ENCODE data around the gene AMOTL1. TPM values are rescaled to one million over a fixed set of nuclear protein-coding genes. Genes with fewer than 3 reads are reported as not detected.
"Not testable (repeated sequence)": the region's sequence is repeated elsewhere in the genome, so short reads cannot be mapped to it uniquely, and the experiment has no call there.

AMOTL1 gene
- polyA plus RNA-seq, 4 donors = 38.4 to 52.1 (median 47.5) TPM

DNA sequence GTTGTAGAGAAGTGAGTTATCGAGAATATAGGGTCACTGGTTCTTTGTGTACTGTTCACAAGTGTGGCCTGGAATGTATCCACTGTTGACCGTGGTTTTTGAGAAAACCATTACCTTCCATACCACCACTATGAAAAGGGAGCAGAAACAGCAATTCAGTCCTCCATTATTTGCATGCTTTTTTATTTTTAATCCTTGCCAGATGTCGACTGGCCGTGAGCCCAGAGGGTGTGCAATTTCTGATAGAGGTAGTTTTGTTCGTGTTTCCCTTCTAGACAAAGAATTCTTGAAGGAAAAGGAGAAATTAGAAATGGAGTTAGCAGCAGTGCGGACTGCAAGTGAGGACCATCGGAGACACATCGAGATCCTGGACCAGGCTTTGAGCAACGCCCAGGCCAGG is 81.7 kb downstream of the AMOTL1 start:
- DNase-seq (ENCODE audit: low read depth in 4 of 4, low spot score in 3 of 4) = no peak

DNA sequence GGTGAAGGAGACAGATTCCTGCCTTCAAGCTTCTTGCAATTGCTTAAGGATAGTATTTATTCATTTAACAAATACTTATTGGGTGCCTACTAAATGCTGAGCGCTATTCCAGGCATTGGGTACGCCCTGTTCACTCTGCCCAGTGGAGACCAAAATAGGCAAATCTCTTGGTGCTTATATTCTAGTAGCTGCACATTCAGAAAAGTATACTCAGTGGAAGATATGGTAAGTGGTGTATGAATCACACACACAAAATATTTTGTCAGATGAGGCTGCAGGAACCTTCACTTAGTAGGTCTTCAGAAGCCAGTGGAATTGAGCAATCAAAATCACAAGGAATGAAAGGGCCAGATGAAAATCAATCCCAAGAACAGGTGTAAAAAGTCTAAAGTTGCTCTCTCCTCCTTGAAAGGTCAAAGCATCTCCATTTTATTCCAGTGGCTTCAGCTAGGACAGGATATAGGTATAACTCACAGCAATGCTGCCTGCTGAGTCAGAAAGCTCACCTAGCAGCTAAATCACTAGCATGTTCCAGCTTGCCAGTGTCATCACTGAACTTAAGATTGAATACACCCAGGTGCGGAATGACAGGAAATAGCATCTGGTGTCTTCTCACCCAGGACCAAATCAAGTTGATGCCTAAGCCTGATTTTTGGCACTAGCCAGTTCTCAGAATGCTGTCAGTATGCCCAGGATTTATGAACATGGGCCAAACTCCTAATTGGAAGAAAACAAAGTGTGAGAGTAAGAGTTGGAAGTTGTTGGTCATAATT is 83.9 kb downstream of the AMOTL1 start:
- no peak for DNase-seq (ENCODE audit: low read depth in 4 of 4, low spot score in 3 of 4)

DNA sequence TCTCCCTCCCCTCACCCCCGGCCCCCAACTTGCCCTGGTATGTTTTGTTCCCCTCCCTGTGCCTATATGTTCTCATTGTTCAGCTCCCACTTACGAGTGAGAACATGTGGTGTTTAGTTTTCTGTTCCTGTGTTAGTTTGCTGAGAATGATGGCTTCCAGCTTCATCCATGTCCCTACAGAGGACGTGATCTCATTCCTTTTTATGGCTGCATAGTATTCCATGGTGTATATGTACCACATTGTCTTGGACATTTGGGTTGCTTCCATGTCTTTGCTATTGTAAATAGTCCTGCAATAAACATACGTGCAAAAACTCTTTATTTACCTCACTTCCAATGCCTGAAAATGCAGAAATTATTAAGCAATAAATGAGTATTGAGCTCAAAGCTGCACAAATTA is 85.1 kb downstream of the AMOTL1 start:
- DNase-seq (ENCODE audit: low read depth in 4 of 4, low spot score in 3 of 4) = not testable (repeated sequence)

DNA sequence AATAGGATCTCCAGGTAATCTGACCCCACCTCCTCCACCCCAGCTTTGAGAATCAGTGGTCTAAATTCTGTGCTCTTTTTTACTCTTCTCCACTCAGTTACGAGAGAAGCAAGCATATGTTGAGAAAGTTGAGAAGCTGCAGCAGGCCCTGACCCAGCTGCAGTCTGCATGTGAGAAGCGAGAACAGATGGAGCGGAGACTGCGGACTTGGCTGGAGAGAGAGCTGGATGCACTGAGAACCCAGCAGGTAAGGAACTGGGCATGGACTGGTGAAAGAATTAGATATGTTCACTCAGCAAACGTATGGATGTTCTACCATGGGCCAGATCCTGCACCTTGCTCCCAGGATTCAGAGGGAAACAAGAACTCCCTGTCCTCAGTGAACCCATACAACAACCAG is 85.7 kb downstream of the AMOTL1 start:
- DNase-seq (ENCODE audit: low read depth in 4 of 4, low spot score in 3 of 4) = no peak

DNA sequence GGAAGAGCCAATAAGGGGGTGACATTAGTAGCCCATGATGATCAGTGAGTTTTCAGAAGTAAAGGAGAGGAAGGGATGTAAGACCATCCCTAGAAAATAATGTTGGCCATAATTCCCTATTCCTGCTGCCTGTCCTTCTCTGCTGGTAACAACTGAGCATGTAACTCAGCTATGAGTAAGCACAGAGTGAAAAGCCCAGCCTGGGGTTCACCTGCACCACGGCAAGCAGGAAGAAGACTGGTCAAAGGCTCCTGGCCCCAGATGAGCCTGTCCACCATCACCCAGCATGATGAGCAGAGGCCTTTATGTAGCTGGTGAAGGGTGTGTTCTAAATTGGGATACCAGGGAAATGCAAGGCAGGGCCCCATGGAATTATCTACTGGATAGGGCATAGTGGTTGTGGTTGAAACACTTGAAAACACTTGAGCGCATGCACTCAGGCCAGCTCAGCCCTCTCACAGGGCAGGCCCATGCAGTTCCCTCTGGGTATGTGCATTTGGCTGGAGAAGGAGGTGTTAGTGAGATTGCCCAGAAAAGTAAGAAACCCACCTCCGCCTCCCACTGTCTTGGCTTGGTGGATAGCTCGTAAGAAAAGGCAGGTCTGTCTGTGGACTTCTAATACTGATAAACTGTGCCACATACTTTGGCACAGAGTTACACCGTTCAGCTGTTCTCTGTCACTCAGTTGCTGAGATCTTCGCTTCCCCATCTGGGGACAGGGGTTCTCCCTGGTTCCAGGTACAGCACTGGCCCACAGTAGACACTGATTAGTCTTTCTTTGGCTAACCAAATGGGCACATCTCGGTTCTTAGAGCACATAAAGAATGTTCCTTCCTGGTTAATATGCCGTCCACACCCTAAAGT is 86.8 kb downstream of the AMOTL1 start:
- no peak for DNase-seq (ENCODE audit: low read depth in 4 of 4, low spot score in 3 of 4)

DNA sequence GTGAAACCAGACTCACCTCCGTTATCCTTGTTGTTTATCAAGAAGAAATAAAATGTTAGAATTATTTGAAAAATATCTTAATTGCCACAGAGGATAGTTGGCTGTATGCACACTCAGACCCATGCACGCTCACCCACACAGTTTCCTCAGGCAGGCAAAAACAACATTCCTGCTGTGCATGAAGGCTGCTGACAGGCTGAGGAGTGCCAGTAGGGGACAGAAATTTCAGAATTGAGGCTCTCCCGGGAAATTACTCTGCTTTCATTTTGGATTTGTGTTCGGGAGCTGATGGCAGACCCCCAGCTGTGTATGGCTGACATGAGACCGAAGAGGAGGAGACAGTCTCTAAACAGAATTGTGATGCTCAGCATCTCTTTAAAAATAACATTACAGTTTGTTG is 87.5 kb downstream of the AMOTL1 start:
- DNase-seq (ENCODE audit: low read depth in 4 of 4, low spot score in 3 of 4) = no peak

DNA sequence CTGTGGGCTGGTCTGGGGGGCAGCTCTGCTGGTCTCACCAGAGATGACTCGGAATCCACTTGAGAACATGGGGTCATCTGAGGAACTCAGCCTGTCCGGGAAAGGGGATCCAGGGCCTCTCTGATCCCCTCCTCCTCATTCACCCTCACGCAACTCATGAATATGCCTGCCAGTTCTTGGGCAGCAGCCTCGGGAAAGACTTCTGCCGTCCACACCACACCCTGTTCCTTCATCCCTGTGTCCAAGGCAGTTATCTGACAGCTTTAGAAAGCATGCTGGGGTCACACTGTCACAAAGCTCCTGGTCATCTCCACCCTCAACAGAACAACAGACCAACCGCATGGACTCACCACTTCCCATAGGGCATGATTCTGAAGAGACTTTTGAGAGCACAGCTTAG is 88.3 kb downstream of the AMOTL1 start:
- DNase-seq (ENCODE audit: low read depth in 4 of 4, low spot score in 3 of 4) = no peak

DNA sequence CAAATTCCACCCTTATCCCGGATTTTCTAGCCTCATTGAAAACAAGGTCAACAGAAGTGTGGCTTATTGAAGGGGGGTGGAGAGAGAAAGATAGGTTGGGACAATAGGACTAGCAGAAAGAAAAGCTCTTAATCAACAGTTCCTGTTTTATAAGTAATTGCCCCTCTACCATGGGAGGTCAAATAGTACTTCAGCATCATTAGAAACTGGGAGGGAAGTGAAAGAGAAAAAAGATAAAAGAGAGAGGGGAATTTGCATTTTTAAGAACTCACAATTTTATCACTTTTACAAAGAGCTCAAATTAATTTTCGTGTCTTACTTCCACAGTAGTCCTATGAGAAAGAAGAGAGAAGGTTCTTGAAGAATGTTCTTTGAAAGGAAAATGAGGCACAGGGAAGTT is 89.2 kb downstream of the AMOTL1 start:
- no peak for DNase-seq (ENCODE audit: low read depth in 4 of 4, low spot score in 3 of 4)

DNA sequence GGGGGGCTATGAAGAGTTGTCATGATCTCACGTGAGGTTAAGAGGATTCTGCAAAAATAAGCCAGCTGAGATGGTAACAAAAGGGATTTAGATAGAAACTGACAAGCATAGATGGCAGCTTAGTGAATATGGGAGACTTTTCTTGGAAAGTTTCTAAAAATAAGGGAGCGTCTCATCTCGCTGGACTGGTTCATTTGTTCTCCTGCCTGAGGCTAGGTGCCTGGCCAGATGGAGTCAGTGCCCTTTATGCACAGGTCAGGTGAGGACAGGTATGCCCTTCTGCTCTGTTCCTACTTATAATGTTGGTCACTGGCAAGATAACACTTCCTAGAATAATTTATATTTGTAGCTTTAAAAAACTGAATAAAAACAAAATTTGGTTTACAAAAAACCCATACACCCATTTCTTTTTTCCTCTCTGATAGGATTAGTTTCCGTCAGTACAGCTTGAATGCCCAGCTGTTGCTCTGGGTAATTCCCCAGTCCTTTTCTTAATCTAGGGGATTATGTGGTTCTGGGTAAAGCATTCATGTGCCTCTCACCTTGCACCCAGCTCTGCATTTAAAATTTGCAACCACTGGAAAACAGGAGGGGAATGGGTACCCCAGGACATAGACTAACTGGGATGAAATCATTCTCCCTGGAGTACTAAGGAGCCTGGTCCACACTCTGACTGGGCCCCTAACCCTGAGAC is 90.0 kb downstream of the AMOTL1 start:
- DNase-seq (ENCODE audit: low read depth in 4 of 4, low spot score in 3 of 4) = no peak

DNA sequence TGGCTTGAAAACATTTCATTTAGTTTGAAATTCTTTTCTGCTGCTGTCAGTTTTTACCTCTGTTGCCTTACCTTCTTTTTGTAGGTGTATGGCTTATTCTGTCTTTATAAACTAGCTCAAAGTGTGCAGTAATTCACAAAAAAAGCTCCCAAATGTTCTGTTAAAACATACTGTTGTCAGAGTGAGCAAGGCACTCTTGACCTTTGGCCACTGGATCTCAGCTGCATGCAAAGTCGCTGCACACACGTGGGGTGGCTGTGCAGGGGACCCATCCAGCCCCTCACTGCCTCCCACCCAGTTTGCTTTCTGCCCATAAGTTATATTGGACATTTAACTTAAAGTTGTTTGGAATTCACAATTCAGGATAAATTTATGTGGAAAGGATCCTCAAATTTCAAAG is 92.2 kb downstream of the AMOTL1 start:
- no peak for DNase-seq (ENCODE audit: low read depth in 4 of 4, low spot score in 3 of 4)

DNA sequence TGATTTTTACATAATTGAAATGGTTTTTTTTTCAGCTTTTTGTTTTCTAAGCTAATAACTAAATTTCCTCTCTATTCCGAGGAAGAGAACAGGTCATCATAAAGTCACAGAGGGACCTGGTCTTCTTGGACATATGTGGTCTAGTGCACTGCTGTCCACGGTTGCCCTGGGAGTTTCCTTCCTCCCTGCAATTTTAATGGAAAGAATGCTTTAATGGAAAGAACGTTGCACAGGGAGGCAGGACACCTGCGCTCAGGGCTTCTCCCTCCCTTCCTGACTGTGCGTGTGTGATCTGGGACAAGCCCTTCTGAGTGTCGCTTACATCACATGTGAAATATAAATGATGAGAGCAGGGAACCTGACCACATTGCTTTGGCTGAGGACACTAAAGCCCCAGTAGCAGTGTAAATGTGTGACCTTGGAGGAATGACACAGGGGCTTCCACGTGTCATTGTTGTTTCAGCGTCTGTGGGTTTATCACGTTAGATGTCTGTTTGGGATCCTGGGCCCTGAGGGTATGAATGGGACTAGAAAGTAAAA is 93.2 kb downstream of the AMOTL1 start:
- DNase-seq (ENCODE audit: low read depth in 4 of 4, low spot score in 3 of 4) = no peak

DNA sequence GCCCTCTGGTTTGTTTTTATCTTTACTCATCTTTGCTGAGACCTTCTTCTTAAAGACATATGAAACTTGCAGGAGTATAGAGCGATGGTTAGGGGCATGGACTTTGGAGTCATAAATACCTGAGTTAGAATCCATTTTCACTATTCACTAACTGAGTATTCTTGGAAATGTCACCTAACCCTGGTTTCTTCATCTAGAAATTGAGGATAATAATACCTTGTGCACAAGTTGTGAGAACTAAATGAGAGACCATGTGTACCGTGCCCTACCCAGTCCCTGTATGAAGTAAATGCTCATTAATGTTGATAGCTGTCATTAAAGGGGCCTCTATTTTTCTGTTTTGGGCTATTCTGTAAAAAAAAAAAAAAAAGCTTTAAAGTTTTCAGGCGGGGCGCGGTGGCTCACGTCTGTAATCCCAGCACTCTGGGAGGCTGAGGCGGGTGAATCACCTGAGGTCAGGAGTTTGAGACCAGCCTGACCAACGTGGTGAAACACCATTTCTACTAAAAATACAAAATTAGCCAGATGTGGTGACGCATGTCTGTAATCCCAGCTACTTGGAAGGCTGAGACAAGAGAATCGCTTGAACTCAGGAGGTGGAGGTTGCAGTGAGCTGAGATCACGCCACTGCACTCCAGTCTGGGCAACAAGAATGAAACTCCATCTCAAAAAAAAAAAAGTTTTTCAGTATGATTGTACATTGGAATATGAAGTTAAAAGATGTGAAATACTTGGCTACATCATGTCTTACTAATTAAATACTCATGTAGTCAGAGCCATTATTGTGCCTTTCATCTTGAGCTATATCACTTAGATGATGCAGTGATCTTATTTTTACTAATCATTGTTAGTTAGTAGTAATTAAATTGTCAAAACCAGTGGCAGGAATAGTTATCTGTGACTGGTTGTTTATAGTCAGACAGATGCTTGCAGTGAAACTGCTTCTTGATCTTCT is 95.0 kb downstream of the AMOTL1 start:
- DNase-seq (ENCODE audit: low read depth in 4 of 4, low spot score in 3 of 4) = no peak

DNA sequence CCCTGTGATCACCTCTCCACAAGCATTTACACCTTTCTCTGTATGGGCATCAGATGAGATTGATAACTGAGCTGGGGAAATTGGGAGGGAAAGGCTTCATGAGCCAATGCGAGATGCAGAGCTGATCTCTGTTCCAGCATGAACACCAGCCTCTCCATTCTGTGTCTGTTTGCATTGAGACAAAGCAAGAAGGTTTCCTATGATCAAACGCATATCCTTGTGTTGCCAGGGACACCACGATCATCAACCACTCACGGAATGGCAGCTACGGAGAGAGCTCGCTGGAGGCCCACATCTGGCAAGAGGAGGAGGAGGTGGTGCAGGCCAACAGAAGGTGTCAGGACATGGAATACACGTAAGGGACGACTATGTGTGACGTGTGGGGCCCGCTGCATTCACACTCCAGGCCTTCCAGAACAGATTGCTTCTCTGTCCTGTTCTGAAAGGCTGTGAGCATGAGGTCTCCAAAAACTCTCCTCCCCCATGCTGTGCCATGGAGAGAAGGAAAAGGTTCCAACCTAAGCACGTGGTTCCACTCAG is 96.4 kb downstream of the AMOTL1 start:
- no peak for DNase-seq (ENCODE audit: low read depth in 4 of 4, low spot score in 3 of 4)

DNA sequence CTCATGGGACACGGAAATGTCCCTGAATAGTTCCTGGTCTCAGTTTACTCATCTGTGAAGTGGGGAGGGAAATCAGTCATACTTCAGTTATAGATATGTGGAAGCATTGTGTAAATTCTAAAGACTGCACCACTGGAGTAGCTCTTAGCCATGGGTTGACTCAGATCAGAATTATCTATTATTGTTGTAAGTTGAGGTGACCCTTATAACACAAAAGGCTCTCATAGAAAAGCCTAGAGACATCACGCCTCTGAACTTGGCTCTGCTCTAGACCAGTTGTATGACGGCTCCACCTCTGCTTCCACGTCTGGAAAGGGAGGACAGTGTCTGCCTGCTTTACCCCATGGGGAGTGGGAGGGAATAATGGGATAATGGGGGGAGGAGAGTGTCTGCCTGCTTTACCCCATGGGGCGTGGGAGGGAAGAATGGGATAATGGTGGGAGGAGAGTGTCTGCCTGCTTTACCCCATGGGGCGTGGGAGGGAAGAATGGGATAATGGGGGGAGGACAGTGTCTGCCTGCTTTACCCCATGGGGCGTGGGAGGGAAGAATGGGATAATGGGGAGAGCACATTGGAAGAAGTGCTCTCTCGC is 98.2 kb downstream of the AMOTL1 start:
- DNase-seq (ENCODE audit: low read depth in 4 of 4, low spot score in 3 of 4) = no peak

DNA sequence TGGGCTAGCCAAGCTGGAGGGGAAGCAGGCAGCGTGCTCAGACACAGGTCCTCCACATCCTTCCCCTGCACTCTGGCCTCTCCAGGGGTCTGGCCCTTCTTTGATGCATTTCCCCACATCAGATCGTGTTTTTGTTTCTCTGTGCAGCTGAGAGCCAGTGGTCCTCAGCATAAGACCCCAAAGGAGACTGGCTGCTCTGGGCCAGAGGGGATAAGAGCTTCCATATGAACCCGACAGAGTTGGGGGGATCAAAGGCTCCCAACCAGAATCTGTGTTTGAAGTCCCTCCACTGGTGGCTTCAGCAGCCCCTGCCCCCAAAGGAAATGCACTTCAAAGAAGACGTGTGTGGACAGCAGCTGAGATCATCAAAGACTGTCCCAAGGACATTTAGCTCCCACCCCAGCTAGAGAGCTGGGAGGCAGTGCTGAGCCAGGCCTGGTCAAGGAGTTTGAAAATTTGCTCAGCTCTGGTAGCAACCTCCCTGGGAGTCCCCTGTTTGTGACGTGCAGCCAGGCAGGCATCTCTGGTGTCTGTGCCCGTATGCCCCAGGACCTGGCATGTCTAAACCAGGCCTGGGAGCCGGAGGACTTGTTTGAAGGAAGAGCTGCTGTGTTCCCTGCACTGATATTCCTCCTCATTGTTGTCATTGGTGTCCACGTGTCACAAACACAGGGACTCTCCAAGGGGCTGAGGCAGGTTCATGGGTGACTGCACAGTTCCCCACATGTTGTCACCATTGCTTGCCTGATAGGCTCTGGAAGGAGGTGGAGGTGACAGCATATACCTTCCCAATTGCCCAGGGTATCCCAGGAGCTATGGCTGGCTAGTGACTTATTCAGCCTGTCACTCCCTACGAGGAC is 99.0 kb downstream of the AMOTL1 start:
- DNase-seq (ENCODE audit: low read depth in 4 of 4, low spot score in 3 of 4) = no peak

DNA sequence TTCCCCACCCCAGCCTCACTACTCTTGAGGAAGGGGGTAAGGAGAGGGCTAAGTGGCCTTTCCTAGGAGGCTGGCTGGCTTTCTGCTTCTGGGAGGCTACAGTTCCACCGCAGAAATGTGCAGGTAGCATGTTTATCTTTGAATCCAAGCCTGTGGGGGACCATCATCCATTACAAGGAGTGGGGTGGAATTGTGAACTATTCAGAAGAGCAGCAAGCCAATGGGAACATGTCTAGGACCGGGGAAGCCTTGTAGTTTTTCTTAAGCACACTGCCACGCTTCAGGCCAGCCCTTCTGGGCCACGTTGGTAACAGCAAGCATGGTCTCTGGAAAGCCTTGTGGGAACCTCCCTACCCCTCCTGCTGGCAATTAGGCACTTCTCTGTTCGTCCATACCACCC is 100.3 kb downstream of the AMOTL1 start:
- DNase-seq (ENCODE audit: low read depth in 4 of 4, low spot score in 3 of 4) = no peak

DNA sequence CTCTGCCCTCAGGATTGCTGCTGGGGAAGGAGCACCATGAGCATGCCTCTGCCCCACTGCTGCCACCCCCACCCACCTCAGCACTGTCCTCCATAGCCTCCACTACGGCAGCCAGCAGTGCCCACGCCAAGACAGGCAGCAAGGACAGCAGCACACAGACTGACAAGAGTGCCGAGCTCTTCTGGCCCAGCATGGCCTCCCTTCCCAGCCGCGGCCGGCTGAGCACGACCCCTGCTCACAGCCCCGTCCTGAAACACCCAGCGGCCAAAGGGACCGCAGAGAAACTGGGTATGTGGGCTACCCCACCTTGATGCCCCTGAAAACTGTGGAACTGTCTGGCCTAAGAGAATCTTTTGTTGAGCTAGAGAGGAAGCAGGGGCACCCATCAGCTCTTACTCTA is 101.0 kb downstream of the AMOTL1 start:
- no peak for DNase-seq (ENCODE audit: low read depth in 4 of 4, low spot score in 3 of 4)

DNA sequence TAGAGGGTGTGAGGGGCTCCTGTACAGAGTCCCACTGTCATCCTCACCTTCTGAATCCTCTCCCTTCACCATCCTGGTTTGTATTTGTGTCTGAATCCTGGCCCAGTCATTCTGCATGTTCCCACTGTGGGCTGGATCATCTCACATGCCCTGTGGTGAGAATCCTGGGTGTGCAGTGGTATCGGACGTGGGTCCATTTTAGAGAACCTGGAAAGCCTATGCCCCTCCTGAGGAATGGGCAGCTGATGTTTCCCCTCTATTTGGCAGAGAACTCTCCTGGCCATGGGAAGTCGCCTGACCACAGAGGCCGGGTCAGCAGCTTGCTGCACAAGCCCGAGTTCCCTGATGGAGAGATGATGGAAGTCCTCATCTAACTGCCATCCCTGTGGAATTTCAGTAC is 102.3 kb downstream of the AMOTL1 start:
- no peak for DNase-seq (ENCODE audit: low read depth in 4 of 4, low spot score in 3 of 4)

All from left renal pelvis (tissue), 4 donors.